Activated CD8-positive, alpha-beta T cell treated with anti-CD3 and anti-CD28 coated beads for 36 hours (primary cell): Measurements from ENCODE around the gene OR2V2. TPM values are rescaled to one million over a fixed set of nuclear protein-coding genes. Genes with fewer than 3 reads are reported as not detected.

ENCODE experiments used
- ATAC-seq: fragments of 200-7000 bp; cut with Tn5 transposase; one replicate; pipeline ENCODE4 v1.10.0; 2021; ENCODE audit warnings: mild to moderate bottlenecking, moderate library complexity
- CTCF ChIA-PET: fragments of 350-600 bp; sonication (Branson Sonifier 250); formaldehyde crosslinking; loops from one replicate; lab custom pipeline; 2021; ENCODE audit warnings: antibody characterized with exemption; lab: Charles Lee
- POLR2A ChIA-PET: fragments of 350-600 bp; sonication (Branson Sonifier 250); formaldehyde crosslinking; loops from one replicate; lab custom pipeline; 2021; ENCODE audit warnings: antibody characterized with exemption; lab: Charles Lee
- DNase-seq: peaks from one replicate; pipeline ENCODE4 v3.0.0-alpha.2; 2020
- H3K27ac Mint-ChIP-seq: one replicate; pipeline ENCODE4 v1.8.0; 2021; ENCODE audit warnings: mild to moderate bottlenecking, mixed read lengths
- H3K27me3 Mint-ChIP-seq: one replicate; pipeline ENCODE4 v1.8.0; 2021; ENCODE audit warnings: mixed read lengths
- H3K36me3 Mint-ChIP-seq: one replicate; pipeline ENCODE4 v1.8.0; 2021; ENCODE audit warnings: low read depth, mixed read lengths
- H3K4me1 Mint-ChIP-seq: one replicate; pipeline ENCODE4 v1.8.0; 2021; ENCODE audit warnings: low read depth, mixed read lengths
- H3K4me3 Mint-ChIP-seq: one replicate; pipeline ENCODE4 v1.8.0; 2021; ENCODE audit warnings: mild to moderate bottlenecking, moderate library complexity, mixed read lengths
- H3K9me3 Mint-ChIP-seq: one replicate; pipeline ENCODE4 v1.8.0; 2021; ENCODE audit warnings: mixed read lengths
- CTCF ChIP-seq: fragments of 200-600 bp; IDR thresholded peaks from one replicate; pipeline ENCODE4 v1.8.0; 2022; ENCODE audit warnings: antibody characterized with exemption, mild to moderate bottlenecking
- intact Hi-C: fragments of 100-400 bp; cut with micrococcal nuclease; formaldehyde crosslinking; loops from one replicate; pipeline ENCODE4 v1.10.0; 2022
- total RNA-seq, 2 experiments: library from RNA; stranded (reverse); gene quantifications; one replicate each; pipeline ENCODE4 v1.2.3, GENCODE V29; 2021

OR2V2 gene
- total RNA-seq, 2 experiments from 2014 or later = not detected

GRCh38 chr5:181142054-181142453 is 5.3 kb upstream of the OR2V2 start:
- Mint-ChIP-seq H3K36me3 (no peaks in the 10 kb centered on the region), H3K4me1 (no peaks in the 10 kb centered on the region), H3K27ac (no peak overlapping the region), H3K4me3 (no peak overlapping the region), H3K27me3 (peaks cover 23% of the 10 kb centered on the region), H3K9me3 (peaks cover 5% of the 10 kb centered on the region)
- CTCF ChIA-PET = no interaction called here
- intact Hi-C loops = no loop called here
- ATAC-seq (no peak), DNase-seq (no peak)
- POLR2A ChIA-PET = no interaction called here
- no peak for TF ChIP-seq CTCF

GRCh38 chr5:181145133-181145532 is 2.3 kb upstream of the OR2V2 start:
- POLR2A ChIA-PET = no interaction called here
- Mint-ChIP-seq H3K4me3 (no peak overlapping the region), H3K27me3 (peaks cover 42% of the 10 kb centered on the region), H3K27ac (no peak overlapping the region), H3K4me1 (no peaks in the 10 kb centered on the region), H3K9me3 (peaks cover 2% of the 10 kb centered on the region), H3K36me3 (no peaks in the 10 kb centered on the region)
- CTCF ChIA-PET = no interaction called here
- ATAC-seq (no peak), DNase-seq (no peak)
- no peak for TF ChIP-seq CTCF
- intact Hi-C loops = no loop called here

- no peak overlapping the region for H3K4me3 Mint-ChIP-seq
- ChIA-PET POLR2A (no interaction called here), CTCF (no interaction called here)
- no peak for TF ChIP-seq CTCF
- intact Hi-C loops = no loop called here
- H3K36me3 Mint-ChIP-seq = no peaks in the 10 kb centered on the region
- no peak for DNase-seq
- H3K27ac Mint-ChIP-seq = no peak overlapping the region
- no peak for ATAC-seq
- H3K4me1 Mint-ChIP-seq = peaks cover 6% of the 10 kb centered on the region
- H3K9me3 Mint-ChIP-seq = peaks cover 4% of the 10 kb centered on the region
- peaks cover 34% of the 10 kb centered on the region for H3K27me3 Mint-ChIP-seq
These were observed 2.0 kb downstream of the OR2V2 start for GRCh38 chr5:181149355-181149754.

GRCh38 chr5:181149806-181150733 is 2.7 kb downstream of the OR2V2 start:
- ChIA-PET CTCF (no interaction called here), POLR2A (interaction anchor here (0.6 kb wide), 1 partner anchor 86 kb away, joined by 4 read pairs; no protein-coding TSS in a partner anchor)
- H3K27me3 Mint-ChIP-seq = peaks cover 31% of the 10 kb centered on the region
- H3K4me1 Mint-ChIP-seq = peaks cover 6% of the 10 kb centered on the region
- H3K36me3 Mint-ChIP-seq = no peaks in the 10 kb centered on the region
- peaks cover 4% of the 10 kb centered on the region for H3K9me3 Mint-ChIP-seq
- TF ChIP-seq CTCF = no peak
- DNase-seq (no peak), ATAC-seq (no peak)
- no peak overlapping the region for H3K27ac Mint-ChIP-seq
- no peak overlapping the region for H3K4me3 Mint-ChIP-seq
- intact Hi-C loops = no loop called here

- peaks cover 29% of the 10 kb centered on the region for H3K27me3 Mint-ChIP-seq
- ChIA-PET POLR2A (no interaction called here), CTCF (no interaction called here)
- DNase-seq (no peak), ATAC-seq (no peak)
- H3K36me3 Mint-ChIP-seq = no peaks in the 10 kb centered on the region
- intact Hi-C loops = no loop called here
- TF ChIP-seq CTCF = no peak
- peaks cover 6% of the 10 kb centered on the region for H3K4me1 Mint-ChIP-seq
- H3K4me3 Mint-ChIP-seq = no peak overlapping the region
- H3K9me3 Mint-ChIP-seq = peaks cover 4% of the 10 kb centered on the region
- H3K27ac Mint-ChIP-seq = no peak overlapping the region
These were observed 3.8 kb downstream of the OR2V2 start for GRCh38 chr5:181151146-181151545.
